ENCODE results near the gene VWF. TPM values are rescaled to one million over a fixed set of nuclear protein-coding genes. Genes with fewer than 3 reads are reported as not detected.

VWF gene
- total RNA-seq, 1 donor = 0.72 TPM

- H3K79me2 ChIP-seq (ENCODE audit: insufficient read depth, low read length) = no peaks in the 10 kb centered on the region
- no peaks in the 10 kb centered on the region for H4K20me1 ChIP-seq (ENCODE audit: insufficient read depth, low read length)
- TF ChIP-seq, protein P1, sequence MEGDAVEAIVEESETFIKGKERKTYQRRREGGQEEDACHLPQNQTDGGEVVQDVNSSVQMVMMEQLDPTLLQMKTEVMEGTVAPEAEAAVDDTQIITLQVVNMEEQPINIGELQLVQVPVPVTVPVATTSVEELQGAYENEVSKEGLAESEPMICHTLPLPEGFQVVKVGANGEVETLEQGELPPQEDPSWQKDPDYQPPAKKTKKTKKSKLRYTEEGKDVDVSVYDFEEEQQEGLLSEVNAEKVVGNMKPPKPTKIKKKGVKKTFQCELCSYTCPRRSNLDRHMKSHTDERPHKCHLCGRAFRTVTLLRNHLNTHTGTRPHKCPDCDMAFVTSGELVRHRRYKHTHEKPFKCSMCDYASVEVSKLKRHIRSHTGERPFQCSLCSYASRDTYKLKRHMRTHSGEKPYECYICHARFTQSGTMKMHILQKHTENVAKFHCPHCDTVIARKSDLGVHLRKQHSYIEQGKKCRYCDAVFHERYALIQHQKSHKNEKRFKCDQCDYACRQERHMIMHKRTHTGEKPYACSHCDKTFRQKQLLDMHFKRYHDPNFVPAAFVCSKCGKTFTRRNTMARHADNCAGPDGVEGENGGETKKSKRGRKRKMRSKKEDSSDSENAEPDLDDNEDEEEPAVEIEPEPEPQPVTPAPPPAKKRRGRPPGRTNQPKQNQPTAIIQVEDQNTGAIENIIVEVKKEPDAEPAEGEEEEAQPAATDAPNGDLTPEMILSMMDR (IDR thresholded peaks at IDR 0.05; ENCODE audit: extremely low read depth, low read depth, low read length) = no peak
- no peaks in the 10 kb centered on the region for H3K36me3 ChIP-seq (ENCODE audit: insufficient read depth, low read length)
- H3K4me2 ChIP-seq (ENCODE audit: insufficient read depth, low read length) = no peak overlapping the region
- no peaks in the 10 kb centered on the region for H3K9me3 ChIP-seq (ENCODE audit: low read depth, low read length)
- peak; percentile 60 for DNase-seq (ENCODE audit: insufficient read length, low spot score, missing footprints)
- H3K4me3 ChIP-seq (ENCODE audit: insufficient read depth, low read length) = no peak overlapping the region
- no peaks in the 10 kb centered on the region for H3K27me3 ChIP-seq (ENCODE audit: insufficient read depth, low read length)
- H3K27ac ChIP-seq (ENCODE audit: low read depth, low read length) = no peak overlapping the region
- H2AFZ ChIP-seq (ENCODE audit: low read length) = no peak overlapping the region
- no peaks in the 10 kb centered on the region for H3K4me1 ChIP-seq (ENCODE audit: insufficient read depth, low read length)
Measured at GRCh38 chr12:6148061-6148460, 23.6 kb upstream of the VWF start.

DNA sequence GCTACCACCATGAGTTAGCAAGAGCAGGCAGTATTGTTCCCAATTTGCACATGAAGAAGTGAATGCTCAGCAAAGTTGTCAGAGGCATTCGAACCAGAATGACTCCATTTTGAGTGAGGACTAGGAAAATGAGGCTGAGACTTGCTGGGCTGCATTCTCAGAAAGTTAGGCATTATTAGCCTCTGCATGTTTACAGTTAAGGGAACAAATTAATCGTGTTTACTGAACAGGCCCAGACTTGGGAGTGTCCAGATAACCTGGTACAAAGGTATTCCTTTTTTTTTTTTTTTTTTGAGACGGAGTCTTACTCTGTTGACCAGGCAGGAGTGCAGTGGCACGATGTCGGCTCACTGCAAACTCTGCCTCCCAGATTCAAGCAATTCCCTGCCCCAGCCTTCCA, 22.5 kb upstream of the VWF start:
- TF ChIP-seq, protein P1 (IDR thresholded peaks at IDR 0.05; ENCODE audit: extremely low read depth, low read depth, low read length) = no peak

DNA sequence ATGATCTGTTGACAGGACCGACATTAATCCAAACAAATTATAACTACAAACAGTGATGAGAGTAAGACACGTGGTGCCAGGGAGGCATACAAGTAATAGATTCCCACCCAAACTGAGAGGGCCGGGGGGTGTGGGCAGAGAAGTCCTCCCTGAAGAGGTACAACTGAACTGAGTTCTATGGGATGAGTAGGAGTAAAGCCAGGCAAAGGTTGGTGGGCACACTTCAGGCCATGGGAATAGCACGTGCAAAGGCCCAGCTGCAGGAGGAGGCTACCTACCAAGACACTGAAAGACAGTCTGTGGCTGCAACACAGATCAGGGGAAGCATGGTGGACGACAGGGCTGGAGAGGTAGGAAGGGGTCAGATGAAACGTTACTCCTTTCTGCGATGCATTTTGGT, 22.0 kb upstream of the VWF start:
- Histone ChIP-seq H3K79me2 (ENCODE audit: insufficient read depth, low read length) (no peaks in the 10 kb centered on the region), H3K27me3 (ENCODE audit: insufficient read depth, low read length) (no peaks in the 10 kb centered on the region), H3K4me3 (ENCODE audit: insufficient read depth, low read length) (no peak overlapping the region), H4K20me1 (ENCODE audit: insufficient read depth, low read length) (no peaks in the 10 kb centered on the region), H3K9me3 (ENCODE audit: low read depth, low read length) (no peaks in the 10 kb centered on the region), H3K4me1 (ENCODE audit: insufficient read depth, low read length) (no peaks in the 10 kb centered on the region), H3K27ac (ENCODE audit: low read depth, low read length) (no peak overlapping the region), H2AFZ (ENCODE audit: low read length) (no peak overlapping the region), H3K36me3 (ENCODE audit: insufficient read depth, low read length) (no peaks in the 10 kb centered on the region), H3K4me2 (ENCODE audit: insufficient read depth, low read length) (no peak overlapping the region)
- TF ChIP-seq, protein P1 (IDR thresholded peaks at IDR 0.05; ENCODE audit: extremely low read depth, low read depth, low read length) = no peak
- no peak for DNase-seq (ENCODE audit: insufficient read length, low spot score, missing footprints)

More for the DNA sequence above, 22.5 kb upstream of the VWF start:
- H3K27ac ChIP-seq (ENCODE audit: low read depth, low read length) = no peak overlapping the region
- H3K36me3 ChIP-seq (ENCODE audit: insufficient read depth, low read length) = no peaks in the 10 kb centered on the region
- no peak overlapping the region for H3K4me3 ChIP-seq (ENCODE audit: insufficient read depth, low read length)
- no peak overlapping the region for H3K4me2 ChIP-seq (ENCODE audit: insufficient read depth, low read length)
- H3K79me2 ChIP-seq (ENCODE audit: insufficient read depth, low read length) = no peaks in the 10 kb centered on the region
- H4K20me1 ChIP-seq (ENCODE audit: insufficient read depth, low read length) = no peaks in the 10 kb centered on the region
- no peak for DNase-seq (ENCODE audit: insufficient read length, low spot score, missing footprints)
- H2AFZ ChIP-seq (ENCODE audit: low read length) = no peak overlapping the region
- H3K27me3 ChIP-seq (ENCODE audit: insufficient read depth, low read length) = no peaks in the 10 kb centered on the region
- no peaks in the 10 kb centered on the region for H3K9me3 ChIP-seq (ENCODE audit: low read depth, low read length)
- no peaks in the 10 kb centered on the region for H3K4me1 ChIP-seq (ENCODE audit: insufficient read depth, low read length)

DNA sequence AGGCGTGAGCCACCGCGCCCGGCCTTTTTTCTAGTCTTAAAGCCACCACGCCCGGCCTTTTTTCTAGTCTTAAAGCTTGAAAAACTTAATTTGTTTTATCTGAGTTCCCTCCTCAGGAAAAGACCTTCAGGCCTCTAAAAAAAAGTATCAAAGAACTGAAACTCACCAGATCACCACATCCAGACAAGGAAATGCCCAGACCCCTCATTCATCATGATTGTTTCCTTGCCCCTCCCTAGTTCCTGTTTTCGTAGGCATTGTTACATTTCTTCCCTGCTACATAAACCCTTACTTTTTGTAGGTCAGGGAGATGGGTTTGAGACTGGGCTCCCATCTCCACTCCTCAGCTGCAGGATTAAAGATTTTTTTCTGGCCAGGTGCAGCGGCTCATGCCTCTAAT, 21.1 kb upstream of the VWF start:
- DNase-seq (ENCODE audit: insufficient read length, low spot score, missing footprints) = no peak
- H3K27ac ChIP-seq (ENCODE audit: low read depth, low read length) = no peak overlapping the region
- no peaks in the 10 kb centered on the region for H4K20me1 ChIP-seq (ENCODE audit: insufficient read depth, low read length)
- no peaks in the 10 kb centered on the region for H3K79me2 ChIP-seq (ENCODE audit: insufficient read depth, low read length)
- H3K9me3 ChIP-seq (ENCODE audit: low read depth, low read length) = no peaks in the 10 kb centered on the region
- TF ChIP-seq, protein P1 (IDR thresholded peaks at IDR 0.05; ENCODE audit: extremely low read depth, low read depth, low read length) = no peak
- no peak overlapping the region for H3K4me2 ChIP-seq (ENCODE audit: insufficient read depth, low read length)
- no peaks in the 10 kb centered on the region for H3K27me3 ChIP-seq (ENCODE audit: insufficient read depth, low read length)
- no peak overlapping the region for H2AFZ ChIP-seq (ENCODE audit: low read length)
- no peak overlapping the region for H3K4me3 ChIP-seq (ENCODE audit: insufficient read depth, low read length)
- no peaks in the 10 kb centered on the region for H3K36me3 ChIP-seq (ENCODE audit: insufficient read depth, low read length)
- H3K4me1 ChIP-seq (ENCODE audit: insufficient read depth, low read length) = peaks cover 4% of the 10 kb centered on the region

Measured in osteoblast (primary cell).